GM12878 (cell line): ENCODE results near the gene GLB1L.

Experiments
- CHD2 ChIP-seq: IDR thresholded peaks from 2 replicates; pipeline ENCODE4 v1.6.1; 2011; ENCODE audit warnings: low read depth, low read length, improper control_type of control experiment, borderline replicate concordance
- CTCF ChIP-seq, 3 experiments: IDR thresholded peaks in 2 of 3; conservative IDR thresholded peaks in 1 of 3; 2 replicates each; pipeline ENCODE4 v1.5.1; 2011; ENCODE audit warnings: low read depth in 3 of 3, low read length in 3 of 3, mild to moderate bottlenecking in 3 of 3, control low read depth in 2 of 3, moderate library complexity in 2 of 3, inconsistent platforms in 1 of 3, mixed read lengths in 1 of 3; ENCODE audit not compliant: control insufficient read depth in 2 of 3, insufficient read depth in 1 of 3; ENCODE audit errors: extremely low read depth in 1 of 3
- EZH2 ChIP-seq: IDR thresholded peaks from 2 replicates; pipeline ENCODE4 v1.6.1; 2012; ENCODE audit warnings: low read depth, mild to moderate bottlenecking, control low read depth, inconsistent platforms, low read length, borderline replicate concordance; ENCODE audit not compliant: control insufficient read depth
- FOS ChIP-seq: IDR thresholded peaks from 3 replicates; pipeline ENCODE4 v1.6.1; 2011; ENCODE audit warnings: borderline replicate concordance; ENCODE audit not compliant: insufficient read length; ENCODE audit errors: extremely low read depth
- FOXM1 ChIP-seq: IDR thresholded peaks from 2 replicates; pipeline ENCODE4 v1.6.1; 2012; ENCODE audit warnings: low read depth, mild to moderate bottlenecking, inconsistent platforms, low read length, moderate library complexity
- LARP7 ChIP-seq: fragments of 450-650 bp; IDR thresholded peaks from 2 replicates; pipeline ENCODE4 v1.6.1; 2017; ENCODE audit warnings: mild to moderate bottlenecking
- MYC ChIP-seq: IDR thresholded peaks from 2 replicates; pipeline ENCODE4 v1.6.1; 2011; ENCODE audit warnings: mild to moderate bottlenecking, low read length, moderate library complexity, inconsistent platforms; ENCODE audit not compliant: insufficient read depth, insufficient replicate concordance, insufficient read length, severe bottlenecking
- REST ChIP-seq: IDR thresholded peaks from 2 replicates; pipeline ENCODE4 v1.6.1; 2012; ENCODE audit warnings: mild to moderate bottlenecking, low read depth, low read length
- RFX5 ChIP-seq: IDR thresholded peaks from 2 replicates; pipeline ENCODE4 v1.6.1; 2011; ENCODE audit warnings: low read depth, low read length, improper control_type of control experiment
- SKIL ChIP-seq: fragments of 450-650 bp; IDR thresholded peaks from 2 replicates; pipeline ENCODE4 v1.6.1; 2017; ENCODE audit warnings: mild to moderate bottlenecking, low read depth, inconsistent platforms; ENCODE audit not compliant: poor library complexity, severe bottlenecking
- SUPT20H ChIP-seq: IDR thresholded peaks from 2 replicates; pipeline ENCODE4 v1.6.1; 2011; ENCODE audit warnings: low read depth, mild to moderate bottlenecking, low read length, moderate library complexity, borderline replicate concordance; ENCODE audit not compliant: control insufficient read depth
- TF ChIP-seq, protein P1 (sequence below): IDR thresholded peaks from 2 replicates; pipeline ENCODE4 v1.6.1; 2012; ENCODE audit warnings: low read depth, low read length, improper control_type of control experiment
- TF ChIP-seq, protein P2 (sequence below): IDR thresholded peaks from 2 replicates; pipeline ENCODE4 v1.6.1; 2011; ENCODE audit warnings: low read depth, low read length, improper control_type of control experiment, borderline replicate concordance
- TF ChIP-seq, protein P3 (sequence below): IDR thresholded peaks from 2 replicates; pipeline ENCODE4 v1.6.1; 2012; ENCODE audit warnings: low read depth, low read length, improper control_type of control experiment

- TF ChIP-seq LARP7 (no peak; the same call in 1 of the 2 replicates), FOS (no peak), MYC (peak; percentile 57), SKIL (no peak), EZH2 (no peak), REST (no peak), CHD2 (no peak; the same call in 1 of the 2 replicates), CTCF (IDR thresholded peaks at IDR 0.05 in 2 of 3, conservative IDR thresholded peaks at IDR 0.05 in 1 of 3; ENCODE audit: control insufficient read depth in 2 of 3, extremely low read depth in 1 of 3, insufficient read depth in 1 of 3, low read depth in 3 of 3, low read length in 3 of 3) (no peak), FOXM1 (no peak), RFX5 (no peak), SUPT20H (no peak)
- TF ChIP-seq, protein P1, sequence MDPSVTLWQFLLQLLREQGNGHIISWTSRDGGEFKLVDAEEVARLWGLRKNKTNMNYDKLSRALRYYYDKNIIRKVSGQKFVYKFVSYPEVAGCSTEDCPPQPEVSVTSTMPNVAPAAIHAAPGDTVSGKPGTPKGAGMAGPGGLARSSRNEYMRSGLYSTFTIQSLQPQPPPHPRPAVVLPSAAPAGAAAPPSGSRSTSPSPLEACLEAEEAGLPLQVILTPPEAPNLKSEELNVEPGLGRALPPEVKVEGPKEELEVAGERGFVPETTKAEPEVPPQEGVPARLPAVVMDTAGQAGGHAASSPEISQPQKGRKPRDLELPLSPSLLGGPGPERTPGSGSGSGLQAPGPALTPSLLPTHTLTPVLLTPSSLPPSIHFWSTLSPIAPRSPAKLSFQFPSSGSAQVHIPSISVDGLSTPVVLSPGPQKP, result no peak
- TF ChIP-seq, protein P2, sequence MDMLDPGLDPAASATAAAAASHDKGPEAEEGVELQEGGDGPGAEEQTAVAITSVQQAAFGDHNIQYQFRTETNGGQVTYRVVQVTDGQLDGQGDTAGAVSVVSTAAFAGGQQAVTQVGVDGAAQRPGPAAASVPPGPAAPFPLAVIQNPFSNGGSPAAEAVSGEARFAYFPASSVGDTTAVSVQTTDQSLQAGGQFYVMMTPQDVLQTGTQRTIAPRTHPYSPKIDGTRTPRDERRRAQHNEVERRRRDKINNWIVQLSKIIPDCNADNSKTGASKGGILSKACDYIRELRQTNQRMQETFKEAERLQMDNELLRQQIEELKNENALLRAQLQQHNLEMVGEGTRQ, result no peak
- TF ChIP-seq, protein P3, sequence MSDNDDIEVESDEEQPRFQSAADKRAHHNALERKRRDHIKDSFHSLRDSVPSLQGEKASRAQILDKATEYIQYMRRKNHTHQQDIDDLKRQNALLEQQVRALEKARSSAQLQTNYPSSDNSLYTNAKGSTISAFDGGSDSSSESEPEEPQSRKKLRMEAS, result peak; percentile 48
Observed at GRCh38 chr2:219252900-219253752, 7.9 kb upstream of the GLB1L start, which contains the start of gene TUBA4B.
